ENCODE data around the gene RCVRN.

The RCVRN gene

GRCh38 chr17:9880582-9880999 lies 24.5 kb downstream of the RCVRN start:
- H3K9me3 ChIP-seq (ENCODE audit: control insufficient read depth, low read length) = no peaks in the 10 kb centered on the region
- H3K4me3 ChIP-seq (ENCODE audit: insufficient read depth, low read depth, low read length) = no peak overlapping the region
- WGBS, 2 experiments = 93 to 95% methylated on average over 3 of the region's 3 CpGs
- H3K27ac ChIP-seq (ENCODE audit: insufficient read depth, low read depth, low read length, poor library complexity, severe bottlenecking) = no peak overlapping the region
- H3K36me3 ChIP-seq (ENCODE audit: control insufficient read depth, insufficient read depth, low read length) = no peaks in the 10 kb centered on the region
- no peaks in the 10 kb centered on the region for H3K27me3 ChIP-seq (ENCODE audit: control insufficient read depth, insufficient read depth, low read length, poor library complexity, severe bottlenecking)
- no peaks in the 10 kb centered on the region for H3K4me1 ChIP-seq (ENCODE audit: control insufficient read depth, insufficient read depth, low read length)

DNA sequence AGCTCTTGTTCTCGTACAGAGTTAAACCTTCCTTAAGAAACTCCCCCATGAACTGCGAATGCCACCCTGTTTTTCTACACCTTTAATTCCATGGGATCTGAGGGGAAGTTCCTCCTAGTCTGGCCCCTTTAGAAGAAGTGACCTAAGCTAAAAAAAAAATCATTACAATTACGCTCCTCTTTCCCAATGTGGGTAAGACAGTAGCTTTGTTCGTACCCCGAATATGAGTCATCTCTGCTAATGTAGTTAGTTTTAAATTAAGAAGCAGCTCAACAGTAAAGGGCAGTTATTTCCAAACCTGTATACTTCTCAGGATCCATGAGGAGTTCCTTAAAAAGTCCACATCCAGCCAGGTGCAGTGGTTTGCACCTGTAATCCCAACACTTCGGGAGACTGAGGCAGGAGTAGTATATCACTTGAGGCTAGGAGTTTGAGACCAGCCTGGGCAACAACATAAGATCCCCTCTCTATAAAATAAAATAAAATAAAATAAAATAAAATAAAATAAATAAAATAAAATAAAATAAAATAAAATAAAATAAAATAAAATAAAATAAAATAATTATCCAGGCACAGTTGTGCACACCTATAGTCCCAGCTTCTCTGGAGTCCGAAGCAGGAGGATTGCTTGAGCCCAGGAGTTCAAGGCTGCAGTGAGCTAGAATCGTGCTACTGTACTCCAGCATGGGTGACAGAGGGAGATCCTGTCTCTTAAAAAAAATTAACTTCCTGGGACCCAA lies 26.1 kb downstream of the RCVRN start:
- no peaks in the 10 kb centered on the region for H3K36me3 ChIP-seq (ENCODE audit: control insufficient read depth, insufficient read depth, low read length)
- H3K27ac ChIP-seq (ENCODE audit: insufficient read depth, low read depth, low read length, poor library complexity, severe bottlenecking) = no peak overlapping the region
- WGBS, 2 experiments = 94 to 98% methylated on average over 8 of the region's 8 CpGs
- H3K4me1 ChIP-seq (ENCODE audit: control insufficient read depth, insufficient read depth, low read length) = no peaks in the 10 kb centered on the region
- H3K9me3 ChIP-seq (ENCODE audit: control insufficient read depth, low read length) = no peaks in the 10 kb centered on the region
- no peak overlapping the region for H3K4me3 ChIP-seq (ENCODE audit: insufficient read depth, low read depth, low read length)
- H3K27me3 ChIP-seq (ENCODE audit: control insufficient read depth, insufficient read depth, low read length, poor library complexity, severe bottlenecking) = no peaks in the 10 kb centered on the region

DNA sequence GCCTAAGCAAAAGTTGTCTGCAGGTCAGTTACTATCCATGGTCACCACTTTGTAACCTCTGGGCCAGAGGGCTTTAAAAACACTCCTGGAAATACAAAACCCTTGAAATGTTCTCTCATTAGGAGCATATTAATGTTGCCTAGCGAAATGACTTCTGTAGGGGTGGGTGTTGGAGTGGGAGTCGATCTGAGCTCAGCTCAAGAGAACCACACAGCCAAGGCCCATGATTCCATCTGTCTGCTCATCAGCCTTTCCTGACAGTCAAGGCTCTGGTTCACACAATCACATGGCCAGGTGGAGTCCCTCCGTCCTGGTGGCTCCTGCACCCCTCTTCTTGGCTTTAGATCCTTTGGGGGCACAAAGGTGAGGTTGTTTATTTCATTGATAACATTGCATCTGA lies 26.7 kb downstream of the RCVRN start:
- Histone ChIP-seq H3K9me3 (ENCODE audit: control insufficient read depth, low read length) (no peaks in the 10 kb centered on the region), H3K36me3 (ENCODE audit: control insufficient read depth, insufficient read depth, low read length) (no peaks in the 10 kb centered on the region), H3K27ac (ENCODE audit: insufficient read depth, low read depth, low read length, poor library complexity, severe bottlenecking) (no peak overlapping the region), H3K4me1 (ENCODE audit: control insufficient read depth, insufficient read depth, low read length) (no peaks in the 10 kb centered on the region), H3K27me3 (ENCODE audit: control insufficient read depth, insufficient read depth, low read length, poor library complexity, severe bottlenecking) (no peaks in the 10 kb centered on the region), H3K4me3 (ENCODE audit: insufficient read depth, low read depth, low read length) (no peak overlapping the region)
- WGBS, 2 experiments = 89 to 95% methylated on average over 3 of the region's 3 CpGs

- Histone ChIP-seq H3K4me3 (ENCODE audit: insufficient read depth, low read depth, low read length) (no peak overlapping the region), H3K9me3 (ENCODE audit: control insufficient read depth, low read length) (no peaks in the 10 kb centered on the region), H3K27me3 (ENCODE audit: control insufficient read depth, insufficient read depth, low read length, poor library complexity, severe bottlenecking) (no peaks in the 10 kb centered on the region), H3K36me3 (ENCODE audit: control insufficient read depth, insufficient read depth, low read length) (no peaks in the 10 kb centered on the region), H3K27ac (ENCODE audit: insufficient read depth, low read depth, low read length, poor library complexity, severe bottlenecking) (no peak overlapping the region), H3K4me1 (ENCODE audit: control insufficient read depth, insufficient read depth, low read length) (no peaks in the 10 kb centered on the region)
- 34 to 35% methylated on average over 3 of the region's 3 CpGs for WGBS, 2 experiments
Observed at GRCh38 chr17:9875441-9875840, 29.6 kb downstream of the RCVRN start.

- H3K27me3 ChIP-seq (ENCODE audit: control insufficient read depth, insufficient read depth, low read length, poor library complexity, severe bottlenecking) = no peaks in the 10 kb centered on the region
- H3K4me1 ChIP-seq (ENCODE audit: control insufficient read depth, insufficient read depth, low read length) = no peaks in the 10 kb centered on the region
- WGBS, 2 experiments = 87 to 96% methylated on average over 3 of the region's 3 CpGs
- no peak overlapping the region for H3K4me3 ChIP-seq (ENCODE audit: insufficient read depth, low read depth, low read length)
- no peaks in the 10 kb centered on the region for H3K9me3 ChIP-seq (ENCODE audit: control insufficient read depth, low read length)
- no peaks in the 10 kb centered on the region for H3K36me3 ChIP-seq (ENCODE audit: control insufficient read depth, insufficient read depth, low read length)
- H3K27ac ChIP-seq (ENCODE audit: insufficient read depth, low read depth, low read length, poor library complexity, severe bottlenecking) = no peak overlapping the region
Observed at GRCh38 chr17:9874722-9875121, 30.3 kb downstream of the RCVRN start.

GRCh38 chr17:9872852-9873251 lies 32.2 kb downstream of the RCVRN start:
- Histone ChIP-seq H3K27ac (ENCODE audit: insufficient read depth, low read depth, low read length, poor library complexity, severe bottlenecking) (no peak overlapping the region), H3K4me1 (ENCODE audit: control insufficient read depth, insufficient read depth, low read length) (no peaks in the 10 kb centered on the region), H3K36me3 (ENCODE audit: control insufficient read depth, insufficient read depth, low read length) (no peaks in the 10 kb centered on the region), H3K9me3 (ENCODE audit: control insufficient read depth, low read length) (no peaks in the 10 kb centered on the region), H3K4me3 (ENCODE audit: insufficient read depth, low read depth, low read length) (no peak overlapping the region), H3K27me3 (ENCODE audit: control insufficient read depth, insufficient read depth, low read length, poor library complexity, severe bottlenecking) (no peaks in the 10 kb centered on the region)
- WGBS, 2 experiments = 86% methylated on average over 6 of the region's 6 CpGs

DNA sequence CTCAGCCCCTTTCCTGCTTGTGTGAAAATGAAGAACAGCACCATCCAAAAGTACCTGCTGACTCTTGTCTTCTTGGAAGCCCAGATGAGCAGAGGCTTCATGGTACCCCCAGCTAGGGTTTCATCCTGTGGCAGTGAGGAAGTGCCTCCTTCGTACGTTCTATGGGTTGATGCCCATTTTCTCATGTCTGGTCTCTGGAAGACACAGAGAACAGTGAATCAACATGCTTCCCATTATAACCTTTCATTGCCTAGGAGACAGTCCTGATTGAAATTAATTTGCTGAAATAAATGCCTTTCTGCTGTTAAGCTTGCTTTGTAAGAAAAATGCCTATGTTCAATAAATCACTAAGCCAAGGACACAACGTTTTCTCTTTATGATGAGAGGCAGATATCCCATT lies 36.5 kb downstream of the RCVRN start:
- Histone ChIP-seq H3K36me3 (ENCODE audit: control insufficient read depth, insufficient read depth, low read length) (no peaks in the 10 kb centered on the region), H3K27ac (ENCODE audit: insufficient read depth, low read depth, low read length, poor library complexity, severe bottlenecking) (no peak overlapping the region), H3K4me1 (ENCODE audit: control insufficient read depth, insufficient read depth, low read length) (no peaks in the 10 kb centered on the region), H3K9me3 (ENCODE audit: control insufficient read depth, low read length) (no peaks in the 10 kb centered on the region), H3K4me3 (ENCODE audit: insufficient read depth, low read depth, low read length) (no peak overlapping the region), H3K27me3 (ENCODE audit: control insufficient read depth, insufficient read depth, low read length, poor library complexity, severe bottlenecking) (no peaks in the 10 kb centered on the region)
- 87 to 93% methylated on average over 3 of the region's 3 CpGs for WGBS, 2 experiments

GRCh38 chr17:9865586-9865985 lies 39.5 kb downstream of the RCVRN start:
- no peak overlapping the region for H3K4me3 ChIP-seq (ENCODE audit: insufficient read depth, low read depth, low read length)
- H3K27ac ChIP-seq (ENCODE audit: insufficient read depth, low read depth, low read length, poor library complexity, severe bottlenecking) = no peak overlapping the region
- WGBS, 2 experiments = 89 to 100% methylated on average over 1 of the region's 1 CpG
- no peaks in the 10 kb centered on the region for H3K9me3 ChIP-seq (ENCODE audit: control insufficient read depth, low read length)
- no peaks in the 10 kb centered on the region for H3K36me3 ChIP-seq (ENCODE audit: control insufficient read depth, insufficient read depth, low read length)
- no peaks in the 10 kb centered on the region for H3K4me1 ChIP-seq (ENCODE audit: control insufficient read depth, insufficient read depth, low read length)
- H3K27me3 ChIP-seq (ENCODE audit: control insufficient read depth, insufficient read depth, low read length, poor library complexity, severe bottlenecking) = no peaks in the 10 kb centered on the region

DNA sequence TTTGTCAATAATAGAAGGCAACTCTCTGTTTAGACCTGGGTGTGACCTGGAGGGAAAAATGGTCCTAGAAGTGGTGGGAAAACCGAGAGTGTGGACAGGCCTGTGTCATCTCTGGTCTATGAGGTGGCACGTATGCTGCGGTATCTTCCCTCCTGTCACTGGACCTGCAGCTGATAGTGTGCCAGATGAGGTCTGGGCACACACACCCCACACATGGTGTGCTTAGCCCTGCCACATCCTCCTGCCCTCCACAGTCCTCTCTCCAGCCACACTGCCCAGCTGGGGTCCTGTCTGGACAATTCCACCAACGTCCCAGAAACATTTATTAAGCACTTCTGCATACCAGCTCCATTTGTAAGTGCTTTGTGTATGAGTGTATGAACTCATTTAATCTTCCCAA lies 42.1 kb downstream of the RCVRN start:
- H3K27ac ChIP-seq (ENCODE audit: insufficient read depth, low read depth, low read length, poor library complexity, severe bottlenecking) = no peak overlapping the region
- no peak overlapping the region for H3K4me3 ChIP-seq (ENCODE audit: insufficient read depth, low read depth, low read length)
- 88 to 97% methylated on average over 4 of the region's 4 CpGs for WGBS, 2 experiments
- no peaks in the 10 kb centered on the region for H3K36me3 ChIP-seq (ENCODE audit: control insufficient read depth, insufficient read depth, low read length)
- no peaks in the 10 kb centered on the region for H3K27me3 ChIP-seq (ENCODE audit: control insufficient read depth, insufficient read depth, low read length, poor library complexity, severe bottlenecking)
- H3K9me3 ChIP-seq (ENCODE audit: control insufficient read depth, low read length) = no peaks in the 10 kb centered on the region
- H3K4me1 ChIP-seq (ENCODE audit: control insufficient read depth, insufficient read depth, low read length) = no peaks in the 10 kb centered on the region

- H3K4me1 ChIP-seq (ENCODE audit: control insufficient read depth, insufficient read depth, low read length) = no peaks in the 10 kb centered on the region
- no peak overlapping the region for H3K27ac ChIP-seq (ENCODE audit: insufficient read depth, low read depth, low read length, poor library complexity, severe bottlenecking)
- H3K27me3 ChIP-seq (ENCODE audit: control insufficient read depth, insufficient read depth, low read length, poor library complexity, severe bottlenecking) = no peaks in the 10 kb centered on the region
- no peaks in the 10 kb centered on the region for H3K9me3 ChIP-seq (ENCODE audit: control insufficient read depth, low read length)
- H3K36me3 ChIP-seq (ENCODE audit: control insufficient read depth, insufficient read depth, low read length) = no peaks in the 10 kb centered on the region
- no peak overlapping the region for H3K4me3 ChIP-seq (ENCODE audit: insufficient read depth, low read depth, low read length)
- WGBS, 2 experiments = 100% methylated on average over 1 of the region's 1 CpG; no CpG with 5 or more reads in 1 of the 2 experiments
Observed at GRCh38 chr17:9862220-9862619, 42.9 kb downstream of the RCVRN start.

- H3K36me3 ChIP-seq (ENCODE audit: control insufficient read depth, insufficient read depth, low read length) = no peaks in the 10 kb centered on the region
- no peaks in the 10 kb centered on the region for H3K4me1 ChIP-seq (ENCODE audit: control insufficient read depth, insufficient read depth, low read length)
- H3K9me3 ChIP-seq (ENCODE audit: control insufficient read depth, low read length) = no peaks in the 10 kb centered on the region
- H3K27ac ChIP-seq (ENCODE audit: insufficient read depth, low read depth, low read length, poor library complexity, severe bottlenecking) = no peak overlapping the region
- no peak overlapping the region for H3K4me3 ChIP-seq (ENCODE audit: insufficient read depth, low read depth, low read length)
- 80 to 83% methylated on average over 7 of the region's 7 CpGs for WGBS, 2 experiments
- no peaks in the 10 kb centered on the region for H3K27me3 ChIP-seq (ENCODE audit: control insufficient read depth, insufficient read depth, low read length, poor library complexity, severe bottlenecking)
Observed at GRCh38 chr17:9860851-9861250, 44.2 kb downstream of the RCVRN start.
